ENCODE data around the gene TGFA. TPM values are rescaled to one million over a fixed set of nuclear protein-coding genes. Genes with fewer than 3 reads are reported as not detected.

The TGFA gene
- total RNA-seq, 1 donor from 2014 or later, result 1.1 TPM

DNA sequence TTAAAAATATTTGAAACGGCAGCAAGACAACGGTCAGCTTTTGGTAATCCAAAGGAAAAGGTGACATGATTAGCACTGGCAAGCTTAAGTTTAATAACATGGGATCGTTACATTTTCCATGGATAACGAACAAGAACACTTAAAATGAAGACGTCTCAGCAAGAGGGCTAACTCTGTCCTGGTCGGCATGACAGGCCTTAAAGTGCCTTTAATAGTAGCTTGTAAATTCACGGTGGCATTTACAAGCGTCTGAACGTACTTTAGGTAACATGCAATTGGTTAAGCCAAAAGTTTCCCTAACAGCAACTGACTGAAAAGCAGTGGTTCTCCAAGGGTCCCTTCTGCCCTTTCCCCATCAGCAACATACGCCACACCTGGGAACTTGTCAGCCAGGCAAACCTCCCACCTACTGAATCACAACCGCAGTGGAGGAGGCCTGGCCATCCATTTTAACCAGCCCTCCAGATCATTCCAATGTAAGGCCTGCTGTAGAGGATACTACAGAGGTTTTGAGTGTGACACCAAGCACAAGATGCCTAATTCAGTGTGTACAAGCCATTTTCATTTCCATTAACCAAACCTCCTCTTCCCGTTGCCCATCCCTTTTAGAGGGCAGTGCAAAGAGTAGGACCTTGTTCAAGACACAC is 4.4 kb downstream of the TGFA start:
- no peak overlapping the region for H3K4me3 ChIP-seq
- intact Hi-C loops (cut with micrococcal nuclease), result no loop called here
- DNase-seq, result no peak
- peaks cover 69% of the 10 kb centered on the region for H3K27me3 ChIP-seq (ENCODE audit: low read depth)
- no peak overlapping the region for H3K27ac ChIP-seq (replicated peaks)
- TF ChIP-seq, protein P1, sequence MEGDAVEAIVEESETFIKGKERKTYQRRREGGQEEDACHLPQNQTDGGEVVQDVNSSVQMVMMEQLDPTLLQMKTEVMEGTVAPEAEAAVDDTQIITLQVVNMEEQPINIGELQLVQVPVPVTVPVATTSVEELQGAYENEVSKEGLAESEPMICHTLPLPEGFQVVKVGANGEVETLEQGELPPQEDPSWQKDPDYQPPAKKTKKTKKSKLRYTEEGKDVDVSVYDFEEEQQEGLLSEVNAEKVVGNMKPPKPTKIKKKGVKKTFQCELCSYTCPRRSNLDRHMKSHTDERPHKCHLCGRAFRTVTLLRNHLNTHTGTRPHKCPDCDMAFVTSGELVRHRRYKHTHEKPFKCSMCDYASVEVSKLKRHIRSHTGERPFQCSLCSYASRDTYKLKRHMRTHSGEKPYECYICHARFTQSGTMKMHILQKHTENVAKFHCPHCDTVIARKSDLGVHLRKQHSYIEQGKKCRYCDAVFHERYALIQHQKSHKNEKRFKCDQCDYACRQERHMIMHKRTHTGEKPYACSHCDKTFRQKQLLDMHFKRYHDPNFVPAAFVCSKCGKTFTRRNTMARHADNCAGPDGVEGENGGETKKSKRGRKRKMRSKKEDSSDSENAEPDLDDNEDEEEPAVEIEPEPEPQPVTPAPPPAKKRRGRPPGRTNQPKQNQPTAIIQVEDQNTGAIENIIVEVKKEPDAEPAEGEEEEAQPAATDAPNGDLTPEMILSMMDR (IDR thresholded peaks at IDR 0.05; ENCODE audit: borderline replicate concordance), result no peak
- no peaks in the 10 kb centered on the region for H3K36me3 ChIP-seq
- no peaks in the 10 kb centered on the region for H3K9me3 ChIP-seq (replicated peaks)
- H3K4me1 ChIP-seq, result peaks cover 18% of the 10 kb centered on the region

DNA sequence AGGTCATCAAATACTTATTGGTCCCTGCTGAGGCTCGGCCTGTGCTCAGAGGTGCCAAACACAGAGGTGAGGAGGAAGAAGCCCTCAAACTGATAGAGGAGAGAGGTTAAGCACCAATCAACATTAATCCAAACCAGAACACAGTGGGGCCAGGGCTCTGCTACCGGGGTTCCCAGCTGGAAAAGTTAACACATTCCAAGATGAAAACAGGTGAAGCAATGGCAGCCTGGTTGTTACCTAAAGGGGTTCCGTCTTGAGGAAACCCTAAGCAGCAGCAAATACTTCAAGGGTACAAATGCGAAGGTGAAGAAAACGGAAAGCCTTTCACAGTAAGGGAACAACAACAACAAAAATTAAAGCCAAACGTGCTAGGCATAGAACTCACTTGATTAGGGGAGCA is 5.4 kb downstream of the TGFA start:
- no peaks in the 10 kb centered on the region for H3K36me3 ChIP-seq
- DNase-seq, result no peak
- intact Hi-C loops (cut with micrococcal nuclease), result no loop called here
- peaks cover 9% of the 10 kb centered on the region for H3K4me1 ChIP-seq
- H3K9me3 ChIP-seq (replicated peaks), result no peaks in the 10 kb centered on the region
- H3K27me3 ChIP-seq (ENCODE audit: low read depth), result peaks cover 67% of the 10 kb centered on the region
- no peak overlapping the region for H3K27ac ChIP-seq (replicated peaks)
- TF ChIP-seq, protein P1 (IDR thresholded peaks at IDR 0.05; ENCODE audit: borderline replicate concordance), result no peak
- H3K4me3 ChIP-seq, result no peak overlapping the region

DNA sequence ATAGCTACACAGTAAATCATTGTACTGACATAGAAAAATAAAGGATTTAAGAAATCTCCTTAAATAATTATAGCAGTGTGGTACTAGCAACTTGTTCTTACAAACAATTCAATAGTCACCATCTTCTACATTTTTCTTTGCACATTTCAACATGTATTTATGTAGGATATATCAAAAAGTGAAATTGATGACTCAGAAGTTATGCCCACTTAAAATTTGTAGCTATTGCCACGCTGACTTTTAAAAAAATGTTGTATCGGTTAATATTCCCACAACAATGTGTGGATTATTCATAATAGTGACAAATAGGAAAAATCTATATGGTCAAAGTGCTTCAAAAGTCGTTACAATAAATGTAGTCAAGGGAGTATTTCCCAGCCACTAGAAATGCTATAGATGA is 6.7 kb downstream of the TGFA start:
- no peak for DNase-seq
- intact Hi-C loops (cut with micrococcal nuclease), result no loop called here
- TF ChIP-seq, protein P1 (IDR thresholded peaks at IDR 0.05; ENCODE audit: borderline replicate concordance), result no peak
- no peaks in the 10 kb centered on the region for H3K9me3 ChIP-seq (replicated peaks)
- H3K4me1 ChIP-seq, result no peaks in the 10 kb centered on the region
- H3K27ac ChIP-seq (replicated peaks), result no peak overlapping the region
- no peaks in the 10 kb centered on the region for H3K36me3 ChIP-seq
- no peak overlapping the region for H3K4me3 ChIP-seq
- H3K27me3 ChIP-seq (ENCODE audit: low read depth), result peaks cover 64% of the 10 kb centered on the region

DNA sequence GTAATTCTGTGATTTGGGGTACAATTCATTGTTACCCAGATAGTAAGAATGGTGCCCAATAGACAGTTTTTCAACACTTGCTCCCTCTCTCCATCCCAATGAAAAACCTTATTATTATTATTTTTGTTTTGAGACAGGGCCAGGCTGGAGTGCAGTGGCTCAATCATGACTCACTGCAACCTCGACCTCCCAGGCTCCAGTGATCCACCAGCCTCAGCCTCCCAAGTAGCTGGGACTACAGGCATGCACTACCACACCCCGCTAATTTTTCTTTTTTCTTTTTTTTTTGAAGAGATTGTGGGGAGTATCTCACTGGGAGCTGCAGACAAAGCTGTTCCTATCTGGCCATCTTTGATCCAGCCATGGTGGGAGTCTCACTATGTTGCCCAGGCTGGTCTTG is 7.2 kb downstream of the TGFA start:
- Histone ChIP-seq H3K4me1 (no peaks in the 10 kb centered on the region), H3K4me3 (no peak overlapping the region), H3K27me3 (ENCODE audit: low read depth) (peaks cover 64% of the 10 kb centered on the region), H3K36me3 (no peaks in the 10 kb centered on the region), H3K27ac (replicated peaks) (no peak overlapping the region), H3K9me3 (replicated peaks) (no peaks in the 10 kb centered on the region)
- no peak for DNase-seq
- TF ChIP-seq, protein P1 (IDR thresholded peaks at IDR 0.05; ENCODE audit: borderline replicate concordance), result no peak
- intact Hi-C loops (cut with micrococcal nuclease), result no loop called here

DNA sequence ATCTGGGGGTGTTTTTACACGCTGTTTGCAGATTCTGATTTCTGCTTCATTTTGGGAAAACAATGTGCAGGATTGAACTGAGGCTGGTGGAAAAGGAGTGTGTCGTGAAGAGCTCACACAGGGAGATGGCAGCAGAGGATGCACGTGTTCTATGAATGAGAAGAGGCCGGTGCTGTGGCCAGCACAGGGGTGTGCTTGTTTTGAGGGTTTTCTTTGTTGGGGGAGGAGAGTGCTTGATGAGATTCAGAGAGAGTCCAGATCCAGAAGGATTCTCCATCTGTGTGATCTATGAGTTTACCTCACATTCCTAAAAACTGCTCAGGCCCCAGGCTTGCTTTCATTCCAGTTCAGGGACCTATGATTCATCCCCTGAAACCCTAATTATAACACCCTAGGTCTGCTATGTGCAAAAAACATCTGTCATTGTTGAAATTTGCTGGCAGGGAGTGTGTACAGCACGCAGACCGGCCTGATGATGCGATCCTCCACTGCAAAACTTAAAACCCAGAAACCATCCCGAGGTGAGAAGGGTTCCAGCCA is 12.1 kb downstream of the TGFA start:
- Histone ChIP-seq H3K27ac (replicated peaks) (no peak overlapping the region), H3K36me3 (no peaks in the 10 kb centered on the region), H3K4me1 (no peaks in the 10 kb centered on the region), H3K9me3 (replicated peaks) (peaks cover 10% of the 10 kb centered on the region), H3K4me3 (no peak overlapping the region), H3K27me3 (ENCODE audit: low read depth) (peaks cover 34% of the 10 kb centered on the region)
- intact Hi-C loops (cut with micrococcal nuclease), result no loop called here
- DNase-seq, result no peak
- TF ChIP-seq, protein P1 (IDR thresholded peaks at IDR 0.05; ENCODE audit: borderline replicate concordance), result no peak
